NCI-H187 (cell line): ENCODE results near the gene ATXN10.

ENCODE experiments used
- DNase-seq, 2 experiments: peaks; one replicate each; lab custom pipeline; 2025; lab: John Stamatoyannopoulos, UW

The ATXN10 gene

DNA sequence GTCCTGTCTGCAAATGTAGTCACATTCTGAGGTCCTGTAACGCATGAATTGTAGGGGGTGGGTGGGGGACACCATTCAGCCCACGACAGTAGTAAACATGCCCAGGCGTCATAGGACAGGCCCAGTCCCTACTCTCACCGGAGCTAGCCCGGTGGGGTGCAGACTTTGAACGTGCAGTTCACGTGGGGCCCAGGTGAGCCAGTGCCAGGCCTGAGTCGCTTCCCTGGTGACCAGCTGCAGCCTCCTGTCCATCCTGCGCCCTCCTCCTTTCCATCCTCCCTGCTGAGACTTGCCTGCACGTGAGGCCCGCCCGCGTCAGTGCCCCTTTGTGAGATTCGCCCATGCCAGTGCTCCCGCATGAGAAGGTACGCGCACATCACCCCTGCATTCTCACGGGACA, 188.6 kb downstream of the ATXN10 start:
- no peak for DNase-seq

GRCh38 chr22:45861259-45861658, 189.6 kb downstream of the ATXN10 start:
- DNase-seq: no peak

DNA sequence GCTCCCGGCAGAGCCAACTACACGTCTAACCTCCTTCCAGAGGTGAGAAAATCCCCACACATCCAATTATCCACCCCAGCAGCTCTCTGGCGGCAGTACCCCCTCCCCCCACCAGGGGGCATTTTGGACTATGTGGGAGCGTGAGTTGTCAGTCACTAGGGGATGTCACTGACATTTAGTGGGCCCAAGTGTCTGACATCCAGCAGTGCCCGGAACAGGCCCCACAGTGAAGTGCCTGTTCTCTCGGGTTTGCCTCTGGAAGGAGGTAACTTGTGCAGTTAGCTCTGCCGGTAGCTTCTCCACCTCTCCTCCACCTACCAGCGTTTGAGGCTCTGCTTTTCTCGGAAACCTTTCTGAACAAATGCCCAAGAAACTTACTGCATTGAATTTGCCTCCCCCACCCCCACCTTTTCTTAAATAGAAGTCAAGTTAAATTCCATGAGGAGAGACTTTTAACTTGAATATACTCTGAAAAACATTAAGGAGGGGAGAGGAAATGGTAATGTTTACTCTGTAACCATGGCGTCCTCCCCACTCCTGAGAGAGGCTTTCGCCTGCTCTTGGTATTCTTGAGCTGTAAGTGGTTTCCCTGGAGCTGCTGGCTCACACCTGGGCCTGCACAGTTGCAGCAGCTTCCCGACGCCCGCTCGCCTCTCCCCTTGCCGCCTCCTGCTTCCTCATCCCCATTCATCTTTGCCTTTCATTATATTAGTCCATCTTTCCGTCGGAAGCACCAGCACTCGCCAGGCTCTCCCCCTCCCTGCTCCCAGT, 192.5 kb downstream of the ATXN10 start:
- peak; percentile 4 to 31 for DNase-seq

DNA sequence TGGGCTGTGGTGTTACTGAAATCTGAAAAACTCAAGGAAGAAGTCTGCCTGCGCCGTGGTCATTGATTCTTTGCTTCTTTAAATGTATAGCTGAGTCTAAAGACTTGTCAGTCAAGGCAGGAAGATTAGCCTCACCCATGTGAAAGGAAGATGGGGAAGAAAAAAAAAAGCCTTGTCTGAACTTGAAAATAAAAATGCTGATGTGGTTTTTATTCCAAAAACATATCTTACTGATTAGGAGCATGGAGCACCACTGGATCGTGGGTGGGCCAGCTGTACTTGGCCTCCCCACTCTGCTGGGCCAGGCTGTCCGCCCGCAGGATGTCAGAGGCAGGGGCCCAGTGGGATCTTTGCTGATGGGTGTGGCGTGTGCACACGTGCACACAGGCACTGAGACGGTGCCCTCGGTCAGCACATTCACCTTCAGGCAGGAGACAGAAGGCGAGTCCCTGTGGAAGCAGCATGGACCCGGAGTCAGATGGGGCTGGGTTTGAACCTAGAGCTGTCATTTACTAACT, 193.4 kb downstream of the ATXN10 start:
- DNase-seq: no peak

DNA sequence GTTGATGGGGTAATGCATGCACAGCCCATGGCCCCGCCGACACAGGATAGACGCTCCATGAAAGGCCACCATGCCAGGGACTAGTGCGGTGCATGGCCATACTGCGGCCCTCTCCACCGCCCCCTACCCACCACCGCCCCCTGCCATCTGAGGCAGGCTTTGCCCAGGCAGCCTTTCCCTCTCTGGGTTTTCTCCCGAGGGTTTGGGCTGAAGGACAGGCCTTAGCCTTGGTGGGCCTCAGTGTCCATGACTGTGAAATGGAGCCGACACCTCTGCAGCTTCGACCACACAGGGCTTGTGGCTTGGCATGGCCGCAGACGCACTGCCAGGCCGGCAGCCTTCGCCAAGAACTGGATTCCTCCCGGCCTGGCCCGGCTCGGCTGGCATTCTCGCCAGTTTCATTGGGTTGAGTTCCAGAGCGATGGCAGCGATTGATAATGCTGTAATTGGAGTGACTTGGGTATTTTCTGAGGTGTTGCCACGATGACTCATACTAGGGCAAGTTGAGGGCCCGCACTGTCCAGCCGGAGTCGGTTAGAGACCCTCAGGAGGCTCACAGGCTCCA, 194.0 kb downstream of the ATXN10 start:
- no peak for DNase-seq

GRCh38 chr22:45866126-45866645, 194.6 kb downstream of the ATXN10 start:
- DNase-seq: no peak

DNA sequence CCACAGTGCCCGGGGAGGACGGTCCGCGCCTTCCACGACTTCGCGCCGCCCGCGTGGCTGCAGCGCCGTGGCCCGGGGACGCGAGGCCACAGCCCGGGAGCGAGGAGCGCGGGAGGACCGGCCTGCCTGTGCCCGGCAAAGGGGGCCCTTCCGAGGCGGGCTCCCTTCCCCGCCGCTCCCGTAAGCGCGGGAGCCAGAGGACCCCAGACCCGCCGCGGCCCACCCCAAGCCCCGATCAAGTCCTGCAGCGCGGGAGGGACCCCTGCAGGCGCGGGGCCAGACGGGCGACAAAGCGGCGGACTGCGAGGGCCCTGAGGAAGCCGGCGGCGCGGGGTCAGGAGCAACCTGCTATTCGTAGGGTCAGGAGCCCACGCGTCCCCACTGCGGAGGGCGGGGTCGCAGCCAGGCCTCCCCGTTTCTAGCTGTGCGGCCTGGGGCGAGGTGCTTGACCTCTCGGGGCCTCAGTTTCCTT, 195.0 kb downstream of the ATXN10 start:
- no peak for DNase-seq

GRCh38 chr22:45867118-45867905, 195.7 kb downstream of the ATXN10 start:
- no peak for DNase-seq

- DNase-seq: no peak
Measured at GRCh38 chr22:45867906-45868555, 196.4 kb downstream of the ATXN10 start.

DNA sequence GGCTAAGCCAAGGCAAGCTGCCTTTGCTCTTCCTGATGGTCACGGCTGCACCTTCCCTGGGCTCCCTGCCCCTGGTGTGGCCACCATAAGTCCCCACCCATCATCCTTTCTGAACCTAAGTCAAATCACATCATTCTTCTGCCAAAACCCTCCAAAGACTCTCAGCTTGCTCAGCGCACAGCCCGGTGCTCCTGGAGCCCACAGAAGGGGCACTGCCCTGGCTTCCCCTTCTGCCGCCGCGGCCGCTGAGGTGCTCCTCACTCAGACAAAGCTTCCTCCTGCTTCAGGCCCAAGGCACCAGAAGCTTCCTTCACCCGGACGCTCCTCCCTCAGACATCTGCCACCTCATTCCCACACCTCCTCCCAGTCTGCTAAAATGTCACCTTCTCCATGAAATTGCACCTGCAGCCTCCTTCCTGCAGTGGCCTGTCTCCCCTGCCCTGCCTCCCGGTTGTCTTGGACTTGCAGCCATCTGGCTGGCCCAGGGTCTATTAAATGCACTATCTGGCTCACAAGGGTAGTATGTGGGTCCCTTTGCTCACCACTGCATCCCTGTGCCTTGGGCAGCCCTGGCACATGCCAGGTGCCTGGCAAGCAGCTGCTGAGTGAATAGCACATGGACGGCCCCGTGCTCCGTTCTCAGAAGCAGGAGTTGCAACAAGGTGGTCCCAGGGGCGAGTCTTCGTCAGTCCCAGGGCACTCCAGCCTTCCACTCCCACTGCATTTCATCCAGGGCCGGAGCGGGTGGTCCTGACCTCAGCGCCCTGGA, 197.1 kb downstream of the ATXN10 start:
- no peak for DNase-seq

- DNase-seq: no peak
Measured at GRCh38 chr22:45869340-45869847, 197.8 kb downstream of the ATXN10 start.

- no peak for DNase-seq
Measured at GRCh38 chr22:45870011-45870410, 198.4 kb downstream of the ATXN10 start.

GRCh38 chr22:45871721-45872120, 200.1 kb downstream of the ATXN10 start:
- no peak for DNase-seq

GRCh38 chr22:45872659-45873263, 201.1 kb downstream of the ATXN10 start:
- DNase-seq: no peak

DNA sequence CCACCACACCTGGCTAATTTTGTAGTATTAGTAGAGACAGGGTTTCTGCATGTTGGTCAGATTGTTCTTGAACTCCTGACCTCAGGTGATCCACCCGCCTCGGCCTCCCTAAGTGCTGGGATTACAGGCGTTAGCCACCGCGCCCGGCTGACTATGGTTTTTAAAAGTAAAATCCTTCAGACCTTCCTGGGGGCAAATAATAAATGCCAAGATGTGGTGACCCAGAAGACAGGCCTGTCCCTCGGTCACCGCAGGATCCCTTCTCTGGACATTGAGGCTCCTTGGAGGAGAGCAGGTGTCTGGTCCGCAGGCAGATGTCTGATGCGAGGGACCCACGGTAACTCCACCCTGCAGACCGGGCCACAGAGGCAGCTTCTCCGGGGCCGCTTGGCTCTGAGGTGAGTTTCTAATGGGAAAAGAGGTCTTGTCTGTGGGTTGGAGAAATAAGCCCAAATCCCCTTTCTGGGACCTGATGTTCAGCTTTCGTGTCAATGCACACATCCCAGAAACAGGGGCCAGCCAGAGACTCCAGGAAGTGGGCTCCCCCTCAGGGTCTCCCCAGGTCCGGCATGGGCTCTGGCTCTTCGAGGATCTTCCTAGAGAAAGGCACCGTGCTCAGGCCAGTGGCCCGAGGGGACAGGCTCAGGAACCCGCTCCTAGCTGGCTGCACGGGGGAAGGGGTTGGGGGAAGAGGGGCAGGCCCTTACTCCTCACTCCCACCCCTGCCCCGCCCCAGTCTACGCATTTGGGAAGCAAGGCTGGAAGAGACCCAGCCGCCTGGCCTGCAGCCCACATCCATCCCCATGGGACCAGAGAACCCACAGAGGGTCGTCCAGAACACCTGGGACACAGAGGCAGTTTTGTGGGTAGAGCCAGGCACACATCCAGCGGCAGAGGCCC, 204.8 kb downstream of the ATXN10 start:
- no peak for DNase-seq

- DNase-seq: no peak
Measured at GRCh38 chr22:45877036-45877380, 205.4 kb downstream of the ATXN10 start.

- DNase-seq: no peak
Measured at GRCh38 chr22:45877651-45878050, 206.0 kb downstream of the ATXN10 start.

DNA sequence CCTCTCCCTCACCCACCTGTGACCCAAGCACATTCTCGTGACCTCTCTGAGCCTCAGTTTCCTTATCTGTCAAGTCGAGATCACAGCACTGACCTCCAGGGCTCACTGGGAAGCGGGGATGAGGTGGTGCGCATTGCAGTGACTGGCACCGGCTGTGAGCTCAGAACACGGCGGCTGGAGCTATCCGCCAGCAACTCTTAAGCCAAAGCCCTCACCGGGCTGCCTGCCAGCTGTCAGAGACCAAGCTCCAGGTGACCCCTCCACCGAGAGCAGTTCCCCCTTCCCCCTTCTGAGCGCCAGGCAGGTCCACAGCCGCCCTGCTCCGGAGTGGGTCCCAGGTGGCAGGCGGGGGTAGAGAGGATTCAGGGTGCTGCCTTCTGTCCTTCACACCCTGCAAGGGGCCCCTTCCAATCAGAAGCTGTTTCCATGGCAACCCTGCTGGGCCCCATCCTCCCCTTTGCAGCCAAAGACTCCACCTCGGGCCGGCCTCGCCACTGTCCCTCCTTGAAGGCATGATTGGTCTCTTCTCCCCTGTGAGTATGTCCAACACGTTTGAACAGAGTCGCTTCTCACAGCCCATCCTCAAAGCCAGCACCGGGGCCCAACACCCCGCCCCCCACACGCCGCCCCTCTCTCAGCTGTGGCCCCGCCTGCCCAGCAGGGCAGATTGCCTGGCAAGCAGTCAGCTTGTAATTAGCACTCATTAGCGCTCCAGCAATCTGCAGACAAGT, 206.6 kb downstream of the ATXN10 start:
- no peak for DNase-seq
